Fibroblast of lung (primary cell): ENCODE results near the gene LAIR1. TPM values are rescaled to one million over a fixed set of nuclear protein-coding genes. Genes with fewer than 3 reads are reported as not detected.

Experiments used
- DNase-seq, 2 donors: peaks; one replicate each; pipeline versions ENCODE4 v3.0.0 to v3.0.0-alpha.2; 2010; ENCODE audit warnings: low read depth in 2 of 2
- H2AFZ ChIP-seq: 2 replicates; pipeline ENCODE4 v1.5.1; 2012; ENCODE audit warnings: low read length, control low read depth, inconsistent platforms
- H3K27ac ChIP-seq: 2 replicates; pipeline ENCODE4 v1.5.1; 2011; ENCODE audit warnings: low read length, control low read depth; ENCODE audit not compliant: insufficient read depth
- H3K27me3 ChIP-seq: 2 replicates; pipeline ENCODE4 v1.5.1; 2011; ENCODE audit warnings: mild to moderate bottlenecking, low read length; ENCODE audit not compliant: control insufficient read depth, insufficient read depth
- H3K36me3 ChIP-seq: 2 replicates; pipeline ENCODE4 v1.5.1; 2011; ENCODE audit warnings: low read length; ENCODE audit not compliant: control insufficient read depth, insufficient read depth
- H3K4me1 ChIP-seq: 2 replicates; pipeline ENCODE4 v1.5.1; 2011; ENCODE audit warnings: low read length; ENCODE audit not compliant: control insufficient read depth, insufficient read depth; ENCODE audit errors: extremely low read depth
- H3K4me2 ChIP-seq: 2 replicates; pipeline ENCODE4 v1.5.1; 2011; ENCODE audit warnings: low read length, control low read depth; ENCODE audit not compliant: insufficient read depth; ENCODE audit errors: extremely low read depth
- H3K4me3 ChIP-seq, 4 experiments: fragments of 200-600 bp in 1 of 4; sonication (generic) in 1 of 4; replicated peaks in 1 of 4; 2 replicates each; pipeline ENCODE4 v1.5.1; 2011 to 2016; ENCODE audit warnings: low read length in 4 of 4, low read depth in 3 of 4, mild to moderate bottlenecking in 3 of 4, control low read depth in 2 of 4, inconsistent platforms in 1 of 4, mixed read lengths in 1 of 4; ENCODE audit not compliant: insufficient read depth in 1 of 4; ENCODE audit errors: control extremely low read depth in 1 of 4
- H3K79me2 ChIP-seq: 2 replicates; pipeline ENCODE4 v1.5.1; 2012; ENCODE audit warnings: mild to moderate bottlenecking, low read length, inconsistent platforms; ENCODE audit not compliant: control insufficient read depth, insufficient read depth
- H3K9ac ChIP-seq: 2 replicates; pipeline ENCODE4 v1.5.1; 2011; ENCODE audit warnings: mild to moderate bottlenecking, low read length, control low read depth; ENCODE audit not compliant: insufficient read depth
- H3K9me3 ChIP-seq: 2 replicates; pipeline ENCODE4 v1.5.1; 2012; ENCODE audit warnings: low read depth, low read length; ENCODE audit not compliant: control insufficient read depth, insufficient read depth
- H4K20me1 ChIP-seq: 2 replicates; pipeline ENCODE4 v1.5.1; 2011; ENCODE audit warnings: low read length; ENCODE audit not compliant: control insufficient read depth, insufficient read depth; ENCODE audit errors: extremely low read depth
- EZH2 ChIP-seq: IDR thresholded peaks from 2 replicates; pipeline ENCODE4 v1.5.1; 2012; ENCODE audit warnings: low read length, control low read depth, mild to moderate bottlenecking; ENCODE audit errors: missing control alignments
- polyA plus RNA-seq, 2 donors: library from polyadenylated mRNA; depleted of rRNA in 1 of 2; stranded (reverse) in 1 of 2; unstranded in 1 of 2; fragments of >200 nt; gene quantifications; 2 replicates each; pipeline ENCODE4 v1.2.1, GENCODE V29; 2011 to 2012; ENCODE audit warnings: missing spikeins in 1 of 2
- total RNA-seq: library from RNA; depleted of rRNA; stranded (reverse); fragments of >200 nt; gene quantifications from 2 replicates; pipeline ENCODE4 v1.2.1, GENCODE V29; 2014
- TF ChIP-seq, protein P1 (sequence below), 2 donors: IDR thresholded peaks in 1 of 2; conservative IDR thresholded peaks in 1 of 2; 1 replicate in 1 of 2; 2 replicates in 1 of 2; pipeline ENCODE4 v1.5.1; 2011 to 2012; ENCODE audit warnings: low read length in 2 of 2, control low read depth in 1 of 2, inconsistent platforms in 1 of 2, low read depth in 1 of 2, mild to moderate bottlenecking in 1 of 2

Gene LAIR1
- total and polyA plus RNA-seq, 2 donors (not counting 1 experiment from before 2014, with no cell fraction given) = not detected

DNA sequence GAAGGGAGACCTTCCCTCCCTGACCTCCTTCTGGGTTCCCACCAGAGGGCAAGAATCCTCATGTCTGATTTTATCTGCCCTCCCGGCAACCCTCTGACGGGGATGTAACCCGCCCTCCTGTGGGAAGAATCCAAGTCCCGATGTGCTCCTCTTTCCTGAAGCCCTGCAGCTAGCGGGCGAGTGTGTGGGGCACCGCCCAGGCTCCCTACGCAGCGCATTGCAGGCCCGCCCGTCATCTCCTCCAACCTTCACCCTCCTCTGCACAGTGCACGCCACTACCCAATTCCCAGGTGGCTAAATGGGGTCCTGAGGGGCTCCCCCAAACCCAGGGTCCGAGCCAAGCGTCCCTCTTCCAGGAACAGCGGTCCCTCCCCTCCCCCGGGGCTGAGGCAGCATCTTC, 7.3 kb downstream of the LAIR1 start:
- Histone ChIP-seq H2AFZ (no peak overlapping the region), H3K36me3 (no peaks in the 10 kb centered on the region), H3K27ac (no peak overlapping the region), H3K79me2 (no peaks in the 10 kb centered on the region), H3K9ac (no peak overlapping the region), H3K4me2 (no peak overlapping the region), H3K9me3 (no peaks in the 10 kb centered on the region), H3K4me3 (no peak overlapping the region), H3K27me3 (no peaks in the 10 kb centered on the region), H3K4me1 (no peaks in the 10 kb centered on the region), H4K20me1 (no peaks in the 10 kb centered on the region)
- no peak for DNase-seq
- no peak for TF ChIP-seq EZH2
- TF ChIP-seq, protein P1, sequence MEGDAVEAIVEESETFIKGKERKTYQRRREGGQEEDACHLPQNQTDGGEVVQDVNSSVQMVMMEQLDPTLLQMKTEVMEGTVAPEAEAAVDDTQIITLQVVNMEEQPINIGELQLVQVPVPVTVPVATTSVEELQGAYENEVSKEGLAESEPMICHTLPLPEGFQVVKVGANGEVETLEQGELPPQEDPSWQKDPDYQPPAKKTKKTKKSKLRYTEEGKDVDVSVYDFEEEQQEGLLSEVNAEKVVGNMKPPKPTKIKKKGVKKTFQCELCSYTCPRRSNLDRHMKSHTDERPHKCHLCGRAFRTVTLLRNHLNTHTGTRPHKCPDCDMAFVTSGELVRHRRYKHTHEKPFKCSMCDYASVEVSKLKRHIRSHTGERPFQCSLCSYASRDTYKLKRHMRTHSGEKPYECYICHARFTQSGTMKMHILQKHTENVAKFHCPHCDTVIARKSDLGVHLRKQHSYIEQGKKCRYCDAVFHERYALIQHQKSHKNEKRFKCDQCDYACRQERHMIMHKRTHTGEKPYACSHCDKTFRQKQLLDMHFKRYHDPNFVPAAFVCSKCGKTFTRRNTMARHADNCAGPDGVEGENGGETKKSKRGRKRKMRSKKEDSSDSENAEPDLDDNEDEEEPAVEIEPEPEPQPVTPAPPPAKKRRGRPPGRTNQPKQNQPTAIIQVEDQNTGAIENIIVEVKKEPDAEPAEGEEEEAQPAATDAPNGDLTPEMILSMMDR (conservative IDR thresholded peaks at IDR 0.05 in 1 of 2, IDR thresholded peaks at IDR 0.05 in 1 of 2; ENCODE audit: low read depth in 1 of 2, low read length in 2 of 2) = no peak

DNA sequence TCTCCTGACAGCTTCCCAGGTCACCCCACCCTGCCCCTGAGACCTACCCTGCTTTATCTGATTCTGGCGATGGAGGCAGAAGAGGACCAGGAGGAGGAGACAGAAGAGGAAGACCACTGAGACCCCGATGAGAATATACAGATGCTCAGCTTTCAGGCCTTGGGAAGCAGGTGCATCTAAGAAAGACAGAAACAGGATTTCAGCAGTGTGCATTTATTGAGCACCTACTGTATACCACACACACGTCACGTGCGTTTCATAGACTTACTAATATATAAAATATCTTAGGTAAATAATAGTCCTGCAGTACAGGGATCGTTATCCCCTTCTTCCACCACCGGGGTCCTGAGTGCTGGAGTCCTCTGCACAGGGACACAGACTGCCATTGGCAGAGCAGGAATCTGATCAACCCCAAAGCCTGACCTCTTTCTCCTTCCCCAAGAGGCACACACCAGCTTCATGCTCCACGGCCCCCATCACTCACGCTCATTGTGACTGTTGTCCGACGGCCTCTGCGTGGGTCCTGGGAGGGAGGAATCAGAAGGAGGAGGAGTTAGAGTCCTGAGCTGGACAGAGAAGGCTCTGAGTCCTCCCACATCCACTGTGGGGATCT, 8.2 kb downstream of the LAIR1 start:
- H3K4me3 ChIP-seq = no peak overlapping the region

DNA sequence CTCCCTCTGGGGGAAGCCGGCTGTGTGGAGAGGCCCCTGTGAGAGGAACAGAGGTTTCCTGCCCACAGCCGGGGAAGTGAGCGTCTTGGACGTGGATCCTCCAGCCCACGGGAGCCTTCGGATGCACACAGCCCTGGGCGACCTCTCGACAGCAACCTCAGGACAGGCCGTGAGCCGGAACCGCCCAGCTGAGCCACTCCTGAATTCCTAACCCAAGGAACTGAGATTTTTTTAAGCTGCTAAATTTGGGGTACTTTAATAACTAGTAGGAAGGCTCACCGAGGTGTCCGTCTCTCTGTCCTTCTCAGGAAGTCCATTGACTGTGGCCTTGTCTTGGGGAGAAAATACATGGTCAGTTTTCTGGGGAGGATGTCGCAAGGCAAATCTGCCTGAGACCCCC, 9.1 kb downstream of the LAIR1 start:
- Histone ChIP-seq H3K79me2 (no peaks in the 10 kb centered on the region), H3K4me3 (no peak overlapping the region), H3K4me1 (no peaks in the 10 kb centered on the region), H4K20me1 (no peaks in the 10 kb centered on the region), H2AFZ (no peak overlapping the region), H3K27ac (no peak overlapping the region), H3K9ac (no peak overlapping the region), H3K36me3 (no peaks in the 10 kb centered on the region), H3K9me3 (no peaks in the 10 kb centered on the region), H3K27me3 (no peaks in the 10 kb centered on the region), H3K4me2 (no peak overlapping the region)
- no peak for TF ChIP-seq EZH2
- TF ChIP-seq, protein P1 (conservative IDR thresholded peaks at IDR 0.05 in 1 of 2, IDR thresholded peaks at IDR 0.05 in 1 of 2; ENCODE audit: low read depth in 1 of 2, low read length in 2 of 2) = no peak
- DNase-seq = no peak

More for the DNA sequence above, 8.2 kb downstream of the LAIR1 start:
- H3K27me3 ChIP-seq = no peaks in the 10 kb centered on the region
- no peak overlapping the region for H3K9ac ChIP-seq
- no peaks in the 10 kb centered on the region for H3K4me1 ChIP-seq
- no peak overlapping the region for H2AFZ ChIP-seq
- H3K36me3 ChIP-seq = no peaks in the 10 kb centered on the region
- H4K20me1 ChIP-seq = no peaks in the 10 kb centered on the region
- no peak overlapping the region for H3K4me2 ChIP-seq
- H3K79me2 ChIP-seq = no peaks in the 10 kb centered on the region
- TF ChIP-seq EZH2 = no peak
- TF ChIP-seq, protein P1 (conservative IDR thresholded peaks at IDR 0.05 in 1 of 2, IDR thresholded peaks at IDR 0.05 in 1 of 2; ENCODE audit: low read depth in 1 of 2, low read length in 2 of 2) = no peak
- no peaks in the 10 kb centered on the region for H3K9me3 ChIP-seq
- no peak overlapping the region for H3K27ac ChIP-seq
- DNase-seq = no peak
